HEK293 (cell line): ENCODE results near the gene SPATA16.

Experiments used
- HOXD13 ChIP-seq: sonication (generic); formaldehyde crosslinking; IDR thresholded peaks from 2 replicates; pipeline ENCODE4 v1.8.0; 2022; ENCODE audit warnings: missing genetic modification reagents, borderline replicate concordance
- MYNN ChIP-seq: fragments of 450-650 bp; formaldehyde crosslinking; IDR thresholded peaks from 2 replicates; pipeline ENCODE4 v1.5.1; 2016; ENCODE audit warnings: missing biosample characterization, missing genetic modification characterization, borderline replicate concordance
- MZF1 ChIP-seq: fragments of 450-650 bp; formaldehyde crosslinking; IDR thresholded peaks from 2 replicates; pipeline ENCODE4 v1.5.1; 2017; ENCODE audit warnings: missing biosample characterization, missing genetic modification characterization, borderline replicate concordance
- ZBTB1 ChIP-seq: fragments of 450-650 bp; formaldehyde crosslinking; IDR thresholded peaks from 2 replicates; pipeline ENCODE4 v1.5.1; 2016; ENCODE audit warnings: missing biosample characterization, missing genetic modification characterization
- ZNF121 ChIP-seq: fragments of 450-650 bp; formaldehyde crosslinking; IDR thresholded peaks from 2 replicates; pipeline ENCODE4 v1.5.1; 2016; ENCODE audit warnings: missing biosample characterization, missing genetic modification characterization
- ZNF302 ChIP-seq: fragments of 450-650 bp; formaldehyde crosslinking; IDR thresholded peaks from 2 replicates; pipeline ENCODE4 v1.5.1; 2016; ENCODE audit warnings: missing biosample characterization, missing genetic modification characterization, low read depth
- ZNF311 ChIP-seq: fragments of 450-650 bp; formaldehyde crosslinking; IDR thresholded peaks from 2 replicates; pipeline ENCODE4 v1.5.1; 2017; ENCODE audit warnings: missing biosample characterization, missing genetic modification characterization, borderline replicate concordance
- ZNF768 ChIP-seq: fragments of 450-650 bp; formaldehyde crosslinking; IDR thresholded peaks from 2 replicates; pipeline ENCODE4 v1.5.1; 2018; ENCODE audit warnings: missing biosample characterization, mild to moderate bottlenecking, missing genetic modification characterization
- TF ChIP-seq, protein P1 (sequence below): fragments of 450-650 bp; formaldehyde crosslinking; IDR thresholded peaks from 2 replicates; pipeline ENCODE4 v1.5.1; 2016; ENCODE audit warnings: missing biosample characterization, missing genetic modification characterization
- TF ChIP-seq, protein P2 (sequence below): fragments of 450-650 bp; formaldehyde crosslinking; IDR thresholded peaks from 2 replicates; pipeline ENCODE4 v1.5.1; 2016; ENCODE audit warnings: missing biosample characterization, missing genetic modification characterization
- TF ChIP-seq, protein P3 (sequence below): fragments of 450-650 bp; formaldehyde crosslinking; conservative IDR thresholded peaks from 2 replicates; pipeline ENCODE4 v1.5.1; 2016; ENCODE audit warnings: low read depth, missing biosample characterization, missing genetic modification characterization
- TF ChIP-seq, protein P4 (sequence below): fragments of 450-650 bp; formaldehyde crosslinking; IDR thresholded peaks from 2 replicates; pipeline ENCODE4 v1.5.1; 2016; ENCODE audit warnings: missing biosample characterization, missing genetic modification characterization

DNA sequence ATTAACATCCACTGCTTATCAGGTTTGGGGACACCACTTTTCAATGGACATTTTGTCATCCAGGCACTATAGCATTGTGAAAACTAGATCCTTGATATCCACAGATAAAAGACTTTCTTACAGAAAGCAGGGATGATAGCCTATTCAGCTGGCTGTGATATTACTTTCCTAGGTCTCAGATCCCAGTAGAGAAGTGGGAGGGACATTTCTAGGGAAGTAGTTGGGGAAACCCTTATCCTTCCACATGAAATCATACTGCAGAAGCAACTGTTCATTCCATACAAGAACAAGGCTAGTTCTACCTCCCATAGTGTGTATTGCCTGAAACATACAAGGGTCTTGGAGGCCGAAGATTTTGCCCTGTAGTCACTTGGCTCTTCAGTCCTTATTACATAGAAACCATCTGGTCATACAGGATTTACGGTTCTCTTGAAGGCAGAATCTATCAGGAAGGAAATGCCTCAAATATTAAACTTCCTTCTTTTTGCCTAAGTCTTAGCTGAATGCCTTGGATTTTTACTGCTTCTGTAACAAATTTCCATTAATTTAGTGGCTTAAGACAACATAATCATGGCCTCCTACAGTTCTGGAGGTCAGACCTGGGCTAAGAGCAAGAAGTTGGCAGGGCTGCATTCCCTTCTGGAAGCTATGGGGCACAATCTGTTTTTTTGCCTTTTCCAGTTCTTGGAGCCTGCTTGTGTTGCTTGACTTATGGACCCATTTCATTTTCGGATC is 271.1 kb downstream of the SPATA16 start:
- TF ChIP-seq MZF1 (tag by site-specific recombination) (no peak), HOXD13 (CRISPR knock-in tag) (no peak), ZNF302 (no peak), MYNN (no peak), ZNF311 (no peak), ZBTB1 (tag by site-specific recombination) (no peak), ZNF121 (tag by site-specific recombination) (no peak), ZNF768 (tag by site-specific recombination) (no peak)
- TF ChIP-seq, protein P1, sequence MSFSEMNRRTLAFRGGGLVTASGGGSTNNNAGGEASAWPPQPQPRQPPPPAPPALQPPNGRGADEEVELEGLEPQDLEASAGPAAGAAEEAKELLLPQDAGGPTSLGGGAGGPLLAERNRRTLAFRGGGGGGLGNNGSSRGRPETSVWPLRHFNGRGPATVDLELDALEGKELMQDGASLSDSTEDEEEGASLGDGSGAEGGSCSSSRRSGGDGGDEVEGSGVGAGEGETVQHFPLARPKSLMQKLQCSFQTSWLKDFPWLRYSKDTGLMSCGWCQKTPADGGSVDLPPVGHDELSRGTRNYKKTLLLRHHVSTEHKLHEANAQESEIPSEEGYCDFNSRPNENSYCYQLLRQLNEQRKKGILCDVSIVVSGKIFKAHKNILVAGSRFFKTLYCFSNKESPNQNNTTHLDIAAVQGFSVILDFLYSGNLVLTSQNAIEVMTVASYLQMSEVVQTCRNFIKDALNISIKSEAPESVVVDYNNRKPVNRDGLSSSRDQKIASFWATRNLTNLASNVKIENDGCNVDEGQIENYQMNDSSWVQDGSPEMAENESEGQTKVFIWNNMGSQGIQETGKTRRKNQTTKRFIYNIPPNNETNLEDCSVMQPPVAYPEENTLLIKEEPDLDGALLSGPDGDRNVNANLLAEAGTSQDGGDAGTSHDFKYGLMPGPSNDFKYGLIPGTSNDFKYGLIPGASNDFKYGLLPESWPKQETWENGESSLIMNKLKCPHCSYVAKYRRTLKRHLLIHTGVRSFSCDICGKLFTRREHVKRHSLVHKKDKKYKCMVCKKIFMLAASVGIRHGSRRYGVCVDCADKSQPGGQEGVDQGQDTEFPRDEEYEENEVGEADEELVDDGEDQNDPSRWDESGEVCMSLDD, result no peak
- TF ChIP-seq, protein P2, sequence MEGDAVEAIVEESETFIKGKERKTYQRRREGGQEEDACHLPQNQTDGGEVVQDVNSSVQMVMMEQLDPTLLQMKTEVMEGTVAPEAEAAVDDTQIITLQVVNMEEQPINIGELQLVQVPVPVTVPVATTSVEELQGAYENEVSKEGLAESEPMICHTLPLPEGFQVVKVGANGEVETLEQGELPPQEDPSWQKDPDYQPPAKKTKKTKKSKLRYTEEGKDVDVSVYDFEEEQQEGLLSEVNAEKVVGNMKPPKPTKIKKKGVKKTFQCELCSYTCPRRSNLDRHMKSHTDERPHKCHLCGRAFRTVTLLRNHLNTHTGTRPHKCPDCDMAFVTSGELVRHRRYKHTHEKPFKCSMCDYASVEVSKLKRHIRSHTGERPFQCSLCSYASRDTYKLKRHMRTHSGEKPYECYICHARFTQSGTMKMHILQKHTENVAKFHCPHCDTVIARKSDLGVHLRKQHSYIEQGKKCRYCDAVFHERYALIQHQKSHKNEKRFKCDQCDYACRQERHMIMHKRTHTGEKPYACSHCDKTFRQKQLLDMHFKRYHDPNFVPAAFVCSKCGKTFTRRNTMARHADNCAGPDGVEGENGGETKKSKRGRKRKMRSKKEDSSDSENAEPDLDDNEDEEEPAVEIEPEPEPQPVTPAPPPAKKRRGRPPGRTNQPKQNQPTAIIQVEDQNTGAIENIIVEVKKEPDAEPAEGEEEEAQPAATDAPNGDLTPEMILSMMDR (tag by site-specific recombination), result no peak
- TF ChIP-seq, protein P3, sequence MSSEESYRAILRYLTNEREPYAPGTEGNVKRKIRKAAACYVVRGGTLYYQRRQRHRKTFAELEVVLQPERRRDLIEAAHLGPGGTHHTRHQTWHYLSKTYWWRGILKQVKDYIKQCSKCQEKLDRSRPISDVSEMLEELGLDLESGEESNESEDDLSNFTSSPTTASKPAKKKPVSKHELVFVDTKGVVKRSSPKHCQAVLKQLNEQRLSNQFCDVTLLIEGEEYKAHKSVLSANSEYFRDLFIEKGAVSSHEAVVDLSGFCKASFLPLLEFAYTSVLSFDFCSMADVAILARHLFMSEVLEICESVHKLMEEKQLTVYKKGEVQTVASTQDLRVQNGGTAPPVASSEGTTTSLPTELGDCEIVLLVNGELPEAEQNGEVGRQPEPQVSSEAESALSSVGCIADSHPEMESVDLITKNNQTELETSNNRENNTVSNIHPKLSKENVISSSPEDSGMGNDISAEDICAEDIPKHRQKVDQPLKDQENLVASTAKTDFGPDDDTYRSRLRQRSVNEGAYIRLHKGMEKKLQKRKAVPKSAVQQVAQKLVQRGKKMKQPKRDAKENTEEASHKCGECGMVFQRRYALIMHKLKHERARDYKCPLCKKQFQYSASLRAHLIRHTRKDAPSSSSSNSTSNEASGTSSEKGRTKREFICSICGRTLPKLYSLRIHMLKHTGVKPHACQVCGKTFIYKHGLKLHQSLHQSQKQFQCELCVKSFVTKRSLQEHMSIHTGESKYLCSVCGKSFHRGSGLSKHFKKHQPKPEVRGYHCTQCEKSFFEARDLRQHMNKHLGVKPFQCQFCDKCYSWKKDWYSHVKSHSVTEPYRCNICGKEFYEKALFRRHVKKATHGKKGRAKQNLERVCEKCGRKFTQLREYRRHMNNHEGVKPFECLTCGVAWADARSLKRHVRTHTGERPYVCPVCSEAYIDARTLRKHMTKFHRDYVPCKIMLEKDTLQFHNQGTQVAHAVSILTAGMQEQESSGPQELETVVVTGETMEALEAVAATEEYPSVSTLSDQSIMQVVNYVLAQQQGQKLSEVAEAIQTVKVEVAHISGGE, result no peak
- TF ChIP-seq, protein P4, sequence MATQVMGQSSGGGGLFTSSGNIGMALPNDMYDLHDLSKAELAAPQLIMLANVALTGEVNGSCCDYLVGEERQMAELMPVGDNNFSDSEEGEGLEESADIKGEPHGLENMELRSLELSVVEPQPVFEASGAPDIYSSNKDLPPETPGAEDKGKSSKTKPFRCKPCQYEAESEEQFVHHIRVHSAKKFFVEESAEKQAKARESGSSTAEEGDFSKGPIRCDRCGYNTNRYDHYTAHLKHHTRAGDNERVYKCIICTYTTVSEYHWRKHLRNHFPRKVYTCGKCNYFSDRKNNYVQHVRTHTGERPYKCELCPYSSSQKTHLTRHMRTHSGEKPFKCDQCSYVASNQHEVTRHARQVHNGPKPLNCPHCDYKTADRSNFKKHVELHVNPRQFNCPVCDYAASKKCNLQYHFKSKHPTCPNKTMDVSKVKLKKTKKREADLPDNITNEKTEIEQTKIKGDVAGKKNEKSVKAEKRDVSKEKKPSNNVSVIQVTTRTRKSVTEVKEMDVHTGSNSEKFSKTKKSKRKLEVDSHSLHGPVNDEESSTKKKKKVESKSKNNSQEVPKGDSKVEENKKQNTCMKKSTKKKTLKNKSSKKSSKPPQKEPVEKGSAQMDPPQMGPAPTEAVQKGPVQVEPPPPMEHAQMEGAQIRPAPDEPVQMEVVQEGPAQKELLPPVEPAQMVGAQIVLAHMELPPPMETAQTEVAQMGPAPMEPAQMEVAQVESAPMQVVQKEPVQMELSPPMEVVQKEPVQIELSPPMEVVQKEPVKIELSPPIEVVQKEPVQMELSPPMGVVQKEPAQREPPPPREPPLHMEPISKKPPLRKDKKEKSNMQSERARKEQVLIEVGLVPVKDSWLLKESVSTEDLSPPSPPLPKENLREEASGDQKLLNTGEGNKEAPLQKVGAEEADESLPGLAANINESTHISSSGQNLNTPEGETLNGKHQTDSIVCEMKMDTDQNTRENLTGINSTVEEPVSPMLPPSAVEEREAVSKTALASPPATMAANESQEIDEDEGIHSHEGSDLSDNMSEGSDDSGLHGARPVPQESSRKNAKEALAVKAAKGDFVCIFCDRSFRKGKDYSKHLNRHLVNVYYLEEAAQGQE (tag by site-specific recombination), result no peak
